ENCODE data around the gene TMEM178B. TPM values are rescaled to one million over a fixed set of nuclear protein-coding genes. Genes with fewer than 3 reads are reported as not detected.
"Not testable (repeated sequence)": the region's sequence is repeated elsewhere in the genome, so short reads cannot be mapped to it uniquely, and the experiment has no call there.

Gene TMEM178B
- total and polyA plus RNA-seq, 10 of the 15 experiments (the other 5 are each of a cell fraction or from before 2014, with no cell fraction given), result 0.01 to 1.1 (median 0.04) TPM; not detected in 2

DNA sequence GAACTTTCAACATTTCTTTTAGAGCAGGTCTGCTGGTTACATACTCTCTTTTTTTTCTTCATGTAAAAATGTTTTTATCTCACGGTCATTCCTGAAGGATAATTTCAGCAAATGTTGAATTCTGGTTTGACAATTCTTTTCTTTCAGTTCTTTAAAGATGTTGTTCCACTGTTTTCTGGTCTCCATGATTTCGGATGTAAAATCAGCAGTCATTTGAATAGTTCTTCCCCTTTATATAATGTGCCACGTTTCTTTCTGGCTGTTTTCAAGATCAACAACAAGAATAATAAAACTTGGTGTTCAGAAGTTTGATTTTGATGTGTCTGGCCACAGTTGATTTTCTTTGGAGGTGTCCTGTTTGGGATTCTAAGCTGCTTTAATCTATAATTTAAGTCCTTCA is 45.1 kb upstream of the TMEM178B start:
- BruUV-seq (replicated peaks), result no TSS peak
- no peak for FAIRE-seq
- SMC1A ChIA-PET (ENCODE audit: uncharacterized antibody, unreplicated experiment), result no interaction called here

GRCh38 chr7:141032539-141033323 is 41.1 kb upstream of the TMEM178B start:
- H3K79me2 ChIP-seq (ENCODE audit: control insufficient read depth, insufficient read depth, low read length); H2AFZ ChIP-seq (ENCODE audit: control insufficient read depth, low read depth, low read length); FAIRE-seq; intact Hi-C loops (cut with micrococcal nuclease; ENCODE audit: unreplicated experiment); SMC1A ChIA-PET (ENCODE audit: uncharacterized antibody, unreplicated experiment); RAD21 ChIA-PET (ENCODE audit: unreplicated experiment); DNase-seq (ENCODE audit: low read depth, low spot score); H3K9me3 ChIP-seq (replicated peaks; ENCODE audit: control insufficient read depth, insufficient read depth, low read length); H3K36me3 ChIP-seq (ENCODE audit: control insufficient read depth in 2 of 2, insufficient read depth in 2 of 2, low read length in 1 of 2); H3K4me2 ChIP-seq (ENCODE audit: control insufficient read depth, insufficient read depth); POLR2A ChIA-PET; H3K27me3 ChIP-seq (replicated peaks in 1 of 2; ENCODE audit: control insufficient read depth in 2 of 2, insufficient read depth in 2 of 2, low read length in 1 of 2); H3K27ac ChIP-seq (ENCODE audit: control insufficient read depth, insufficient read depth); H4K20me1 ChIP-seq (ENCODE audit: control insufficient read depth, insufficient read depth); H3K4me1 ChIP-seq (ENCODE audit: control insufficient read depth, insufficient read depth, low read length); in situ Hi-C loops (cut with MboI); CTCF ChIA-PET; H3K4me3 ChIP-seq; H3K9ac ChIP-seq (ENCODE audit: control insufficient read depth, insufficient read depth, low read length); ATAC-seq; BruUV-seq (replicated peaks): not testable (repeated sequence)
- WGBS (ENCODE audit: insufficient coverage, insufficient replicate concordance, low lambda C conversion rate, missing lambda C conversion rate), result 72% methylated on average over 28 of the region's 33 CpGs

More for the DNA sequence above, 45.1 kb upstream of the TMEM178B start:
- no peak overlapping the region for H3K4me3 ChIP-seq
- ATAC-seq (no peak), DNase-seq (ENCODE audit: low read depth, low spot score) (no peak)
- no peaks in the 10 kb centered on the region for H3K79me2 ChIP-seq (ENCODE audit: control insufficient read depth, insufficient read depth, low read length)
- in situ Hi-C loops (cut with MboI), result no loop called here
- RAD21 ChIA-PET (ENCODE audit: unreplicated experiment), result no interaction called here
- no peaks in the 10 kb centered on the region for H3K4me1 ChIP-seq (ENCODE audit: control insufficient read depth, insufficient read depth, low read length)
- POLR2A ChIA-PET, result no interaction called here
- H3K4me2 ChIP-seq (ENCODE audit: control insufficient read depth, insufficient read depth), result no peak overlapping the region
- no peak overlapping the region for H3K27ac ChIP-seq (ENCODE audit: control insufficient read depth, insufficient read depth)
- H4K20me1 ChIP-seq (ENCODE audit: control insufficient read depth, insufficient read depth), result no peaks in the 10 kb centered on the region
- H2AFZ ChIP-seq (ENCODE audit: control insufficient read depth, low read depth, low read length), result no peak overlapping the region
- WGBS (ENCODE audit: insufficient coverage, insufficient replicate concordance, low lambda C conversion rate, missing lambda C conversion rate), result 22% methylated on average over 3 of the region's 3 CpGs
- no peaks in the 10 kb centered on the region for H3K27me3 ChIP-seq (replicated peaks in 1 of 2; ENCODE audit: control insufficient read depth in 2 of 2, insufficient read depth in 2 of 2, low read length in 1 of 2)
- H3K9me3 ChIP-seq (replicated peaks; ENCODE audit: control insufficient read depth, insufficient read depth, low read length), result peaks cover 2% of the 10 kb centered on the region; the same call in 2 of the 3 replicates
- CTCF ChIA-PET, result no interaction called here
- no peak overlapping the region for H3K9ac ChIP-seq (ENCODE audit: control insufficient read depth, insufficient read depth, low read length)
- intact Hi-C loops (cut with micrococcal nuclease; ENCODE audit: unreplicated experiment), result no loop called here
- no peak for TF ChIP-seq ZNF384 (IDR thresholded peaks at IDR 0.05; ENCODE audit: borderline replicate concordance, low read depth, low read length)
- TF ChIP-seq, protein P1, sequence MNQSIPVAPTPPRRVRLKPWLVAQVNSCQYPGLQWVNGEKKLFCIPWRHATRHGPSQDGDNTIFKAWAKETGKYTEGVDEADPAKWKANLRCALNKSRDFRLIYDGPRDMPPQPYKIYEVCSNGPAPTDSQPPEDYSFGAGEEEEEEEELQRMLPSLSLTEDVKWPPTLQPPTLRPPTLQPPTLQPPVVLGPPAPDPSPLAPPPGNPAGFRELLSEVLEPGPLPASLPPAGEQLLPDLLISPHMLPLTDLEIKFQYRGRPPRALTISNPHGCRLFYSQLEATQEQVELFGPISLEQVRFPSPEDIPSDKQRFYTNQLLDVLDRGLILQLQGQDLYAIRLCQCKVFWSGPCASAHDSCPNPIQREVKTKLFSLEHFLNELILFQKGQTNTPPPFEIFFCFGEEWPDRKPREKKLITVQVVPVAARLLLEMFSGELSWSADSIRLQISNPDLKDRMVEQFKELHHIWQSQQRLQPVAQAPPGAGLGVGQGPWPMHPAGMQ (IDR thresholded peaks at IDR 0.05; ENCODE audit: borderline replicate concordance), result no peak
- no peak for TF ChIP-seq MEF2A (IDR thresholded peaks at IDR 0.05; ENCODE audit: insufficient read depth, low read depth, low read length)
- no peak for TF ChIP-seq HDAC6 (IDR thresholded peaks at IDR 0.05; ENCODE audit: unreplicated experiment)
- no peak for TF ChIP-seq HSF1 (IDR thresholded peaks at IDR 0.05; ENCODE audit: low read depth, low read length)
- TF ChIP-seq RFX5 (IDR thresholded peaks at IDR 0.05; ENCODE audit: low read depth, low read length), result no peak
- TF ChIP-seq, protein P2, sequence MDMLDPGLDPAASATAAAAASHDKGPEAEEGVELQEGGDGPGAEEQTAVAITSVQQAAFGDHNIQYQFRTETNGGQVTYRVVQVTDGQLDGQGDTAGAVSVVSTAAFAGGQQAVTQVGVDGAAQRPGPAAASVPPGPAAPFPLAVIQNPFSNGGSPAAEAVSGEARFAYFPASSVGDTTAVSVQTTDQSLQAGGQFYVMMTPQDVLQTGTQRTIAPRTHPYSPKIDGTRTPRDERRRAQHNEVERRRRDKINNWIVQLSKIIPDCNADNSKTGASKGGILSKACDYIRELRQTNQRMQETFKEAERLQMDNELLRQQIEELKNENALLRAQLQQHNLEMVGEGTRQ (IDR thresholded peaks at IDR 0.05; ENCODE audit: borderline replicate concordance, low read depth, low read length), result no peak
- TF ChIP-seq TBL1XR1 (IDR thresholded peaks at IDR 0.05; ENCODE audit: low read depth, low read length), result no peak
- TF ChIP-seq TARDBP (IDR thresholded peaks at IDR 0.05; ENCODE audit: borderline replicate concordance), result no peak
- TF ChIP-seq RAD21 (IDR thresholded peaks at IDR 0.05; ENCODE audit: insufficient read depth, low read depth, low read length), result no peak
- H3K36me3 ChIP-seq (ENCODE audit: control insufficient read depth in 2 of 2, insufficient read depth in 2 of 2, low read length in 1 of 2), result no peaks in the 10 kb centered on the region

Data from GM12878 (cell line).